ENCODE data around the gene IL36B.
A peak's percentile ranks its signal among the peaks of the same experiment; 100 is the strongest.

Gene IL36B

DNA sequence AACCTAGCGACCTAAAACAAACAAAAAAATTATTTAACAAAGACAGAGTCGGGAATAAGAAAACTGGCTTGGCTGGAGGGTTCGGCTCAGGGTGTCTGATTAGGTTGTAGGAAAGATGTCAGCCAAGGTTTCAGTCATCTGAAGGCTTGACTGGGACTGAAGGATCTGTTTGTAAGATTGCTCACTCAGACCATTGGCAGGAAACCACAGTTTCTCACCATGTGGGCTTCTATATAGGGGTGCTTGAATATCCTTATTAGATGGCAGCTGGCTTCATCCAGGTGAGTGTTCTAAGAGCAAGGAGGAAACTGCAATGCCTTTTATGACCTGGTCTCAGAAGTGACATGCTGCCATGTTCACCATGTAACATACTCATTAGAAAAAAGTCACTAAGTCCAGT is 999 bp upstream of the IL36B start:
- no peak for DNase-seq (ENCODE audit: low spot score)

DNA sequence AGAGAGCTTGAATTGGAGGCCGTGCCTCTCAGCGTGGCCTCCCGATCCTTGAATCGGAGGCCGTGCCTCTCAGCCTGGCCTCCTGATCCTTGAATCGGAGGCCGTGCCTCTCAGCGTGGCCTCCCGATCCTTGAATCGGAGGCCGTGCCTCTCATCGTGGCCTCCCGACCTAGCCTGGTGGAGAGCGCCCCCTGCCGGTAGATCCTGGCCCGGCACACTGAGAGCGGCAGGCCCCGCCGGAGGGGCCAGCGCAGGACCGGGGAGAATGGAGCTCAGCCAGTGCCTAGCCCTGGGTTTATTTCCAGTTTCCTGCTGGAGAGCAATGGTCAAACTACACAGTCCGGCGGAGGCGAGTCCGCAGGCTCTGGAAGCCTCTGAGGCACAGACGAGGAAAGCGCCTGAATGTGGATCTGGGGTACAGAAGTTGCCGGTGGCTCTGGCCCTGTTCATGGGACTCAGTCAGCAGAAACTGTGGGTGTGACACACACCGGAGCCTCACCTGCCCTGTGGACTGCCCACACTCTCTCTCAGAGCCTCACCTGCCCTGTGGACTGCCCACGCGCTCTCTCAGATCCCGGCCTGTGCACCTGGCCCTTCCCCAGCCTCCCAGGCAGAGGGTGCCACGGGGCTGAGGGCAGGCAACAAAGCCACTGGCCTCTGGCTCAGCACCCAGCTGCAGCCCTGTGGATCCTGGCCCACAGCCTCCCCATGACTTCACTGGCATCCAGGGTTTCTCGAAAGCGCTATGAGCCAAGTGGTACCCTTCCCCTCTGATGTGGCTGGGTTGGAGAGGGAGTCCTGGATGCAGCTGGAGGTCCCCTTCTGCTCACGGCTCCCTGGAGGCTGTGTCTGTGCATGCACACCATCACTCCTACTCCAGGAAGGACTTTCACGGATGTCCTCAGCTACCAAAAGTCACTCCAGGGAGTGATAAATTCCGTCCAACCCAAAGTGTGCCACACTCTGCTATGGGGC is 1.5 kb downstream of the IL36B start:
- no peak for DNase-seq (ENCODE audit: low spot score)

DNA sequence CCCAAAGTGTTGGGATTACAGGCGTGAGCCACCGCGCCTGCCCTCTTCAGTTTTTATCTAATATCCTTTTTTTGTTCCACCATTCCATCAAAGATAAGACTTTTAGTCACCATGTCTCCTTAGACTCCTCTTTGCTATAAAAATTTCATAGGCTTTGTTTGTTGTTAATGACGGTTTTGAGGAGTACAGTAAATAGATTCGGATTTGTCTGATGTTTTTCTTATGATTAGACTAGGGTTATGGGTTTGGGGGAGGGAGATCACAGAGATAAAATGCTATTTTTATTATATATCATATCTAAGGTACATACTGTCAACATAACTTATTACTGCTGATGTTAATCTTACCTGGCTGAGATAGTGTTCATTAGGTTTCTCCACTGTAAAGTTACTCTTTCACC is 6.2 kb downstream of the IL36B start:
- DNase-seq (ENCODE audit: low spot score), result no peak

DNA sequence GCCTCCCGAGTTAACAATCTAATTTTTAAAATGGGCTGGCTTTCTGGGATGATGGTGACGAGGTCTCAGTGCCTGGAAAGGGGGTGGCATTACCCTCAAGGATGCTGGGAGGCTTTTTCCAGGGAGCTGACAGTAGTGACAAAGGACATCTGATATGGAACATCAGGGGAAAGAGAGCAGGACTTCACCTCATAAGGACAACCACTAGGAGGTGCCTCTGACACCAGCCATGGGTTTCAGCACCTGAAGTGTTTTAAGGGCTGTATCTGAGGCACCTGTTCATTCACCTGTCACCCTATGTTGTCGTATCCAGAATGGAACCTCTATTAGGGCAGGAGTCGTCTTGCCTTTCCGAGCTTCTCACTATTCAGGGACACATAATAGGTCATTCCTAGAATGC is 10.8 kb downstream of the IL36B start:
- DNase-seq (ENCODE audit: low spot score), result no peak

DNA sequence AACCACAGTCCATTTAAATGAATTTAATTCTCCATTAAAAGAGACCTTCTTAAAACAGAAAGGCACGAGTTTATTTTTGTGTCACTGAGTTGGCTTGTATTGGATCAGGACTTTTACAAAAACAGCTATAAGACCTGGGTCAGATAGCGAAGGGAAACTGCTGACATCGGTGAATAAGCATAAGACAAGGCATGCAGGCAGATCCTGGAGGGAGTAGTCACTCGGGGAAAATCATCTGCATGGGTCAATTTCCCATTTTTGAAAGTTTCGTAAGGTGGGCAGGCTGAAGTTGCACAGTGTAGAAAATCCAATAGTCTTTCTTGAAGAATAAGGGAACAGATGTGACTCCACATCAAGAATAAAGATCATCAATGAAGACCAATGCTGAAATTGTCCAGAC is 12.9 kb downstream of the IL36B start:
- DNase-seq (ENCODE audit: low spot score), result no peak

DNA sequence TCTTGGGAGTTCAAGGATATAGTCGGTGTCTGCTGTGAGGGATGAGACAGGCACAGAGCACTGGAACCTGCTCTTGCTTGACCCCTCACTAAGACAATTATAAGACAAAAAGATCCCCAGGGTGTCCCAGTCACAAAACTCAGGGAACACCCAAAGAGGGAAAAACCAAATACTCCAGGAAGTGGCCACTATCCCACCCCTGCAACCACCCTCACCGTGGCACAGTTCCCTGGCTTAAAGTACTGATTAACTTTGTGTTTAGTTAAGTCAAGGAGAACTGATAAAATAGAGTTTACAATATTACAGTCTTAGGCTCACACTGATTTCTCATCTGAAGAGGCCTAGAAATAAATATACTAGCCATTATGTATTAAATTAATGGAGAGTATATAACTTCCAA is 13.5 kb downstream of the IL36B start:
- no peak for DNase-seq (ENCODE audit: low spot score)

DNA sequence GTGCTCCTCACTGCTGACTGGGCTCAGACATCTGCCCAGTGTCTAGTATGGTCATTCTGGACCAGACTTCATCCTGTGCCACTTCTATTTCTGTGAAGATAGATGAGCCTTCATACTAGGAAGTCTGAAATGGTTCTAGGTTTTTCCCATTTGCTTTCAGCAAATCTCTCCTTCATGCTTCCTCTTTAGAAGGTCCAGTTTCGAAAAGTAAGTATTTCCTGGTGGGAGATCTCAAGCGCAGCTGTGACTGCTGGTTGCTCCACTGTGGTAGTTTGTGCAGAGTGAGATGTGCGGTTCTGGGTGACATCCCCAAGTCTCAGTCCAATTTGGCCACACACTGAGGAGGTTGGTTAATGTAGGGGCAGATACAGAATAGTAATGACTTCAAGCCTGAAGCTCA is 14.4 kb downstream of the IL36B start:
- no peak for DNase-seq (ENCODE audit: low spot score)

DNA sequence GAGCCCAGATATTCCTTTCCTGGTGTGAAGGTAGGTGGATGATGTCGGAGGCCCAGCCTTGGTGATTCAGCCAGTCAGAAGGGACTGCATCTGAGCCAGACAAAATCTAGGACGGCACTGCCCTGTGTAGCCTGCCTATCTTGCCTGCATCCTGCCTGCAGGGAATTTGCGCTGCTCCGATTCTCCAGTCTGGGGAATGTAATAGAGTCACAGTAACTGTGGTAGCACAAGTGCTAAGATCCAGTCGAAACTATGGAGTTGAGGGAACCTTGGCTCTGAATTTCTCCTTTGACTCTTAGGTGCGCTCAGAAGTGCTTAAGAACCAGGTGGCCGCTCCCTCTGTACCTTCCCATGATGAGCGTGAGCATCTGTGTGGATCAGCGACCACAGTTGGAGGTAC is 15.9 kb downstream of the IL36B start:
- DNase-seq (ENCODE audit: low spot score), result no peak

DNA sequence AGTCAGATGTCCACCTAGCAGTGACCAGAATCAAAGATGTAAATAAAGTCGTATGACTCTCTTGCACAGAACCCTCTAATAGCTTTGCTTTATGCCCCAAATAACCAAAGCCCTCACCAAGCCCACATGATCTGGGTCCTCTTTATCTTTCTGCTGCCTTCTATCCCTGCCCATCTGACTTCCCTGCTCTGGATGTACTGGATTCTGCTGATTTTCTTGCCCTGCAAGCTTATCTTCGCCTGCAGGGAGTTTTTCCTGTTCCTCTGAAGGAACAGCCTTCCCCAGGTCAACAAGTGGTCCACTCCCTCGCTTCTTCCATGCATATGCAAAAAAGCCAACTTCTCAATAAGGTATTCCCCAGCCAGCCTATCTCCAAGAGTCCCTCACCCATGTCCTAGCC is 18.7 kb downstream of the IL36B start:
- DNase-seq (ENCODE audit: low spot score), result no peak

DNA sequence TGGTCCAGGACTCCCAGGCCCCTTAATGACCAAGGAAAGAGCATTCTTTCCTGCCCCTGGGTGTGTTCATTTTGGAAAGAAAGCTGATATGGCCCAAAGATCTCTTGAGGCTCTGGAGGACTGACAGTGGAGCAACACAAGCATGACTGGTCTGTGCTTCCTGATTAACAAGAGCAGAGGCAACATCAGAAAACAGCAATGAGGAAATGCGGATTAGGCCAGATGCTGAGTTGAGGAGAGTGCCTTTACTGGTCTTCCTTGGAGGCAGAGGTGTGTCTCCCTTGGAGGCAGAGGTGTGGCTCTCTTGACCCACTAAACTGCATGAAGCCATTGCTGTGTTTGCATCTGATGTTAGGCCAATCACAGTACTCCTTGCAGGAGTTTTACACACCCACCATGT is 19.9 kb downstream of the IL36B start:
- DNase-seq (ENCODE audit: low spot score), result no peak

DNA sequence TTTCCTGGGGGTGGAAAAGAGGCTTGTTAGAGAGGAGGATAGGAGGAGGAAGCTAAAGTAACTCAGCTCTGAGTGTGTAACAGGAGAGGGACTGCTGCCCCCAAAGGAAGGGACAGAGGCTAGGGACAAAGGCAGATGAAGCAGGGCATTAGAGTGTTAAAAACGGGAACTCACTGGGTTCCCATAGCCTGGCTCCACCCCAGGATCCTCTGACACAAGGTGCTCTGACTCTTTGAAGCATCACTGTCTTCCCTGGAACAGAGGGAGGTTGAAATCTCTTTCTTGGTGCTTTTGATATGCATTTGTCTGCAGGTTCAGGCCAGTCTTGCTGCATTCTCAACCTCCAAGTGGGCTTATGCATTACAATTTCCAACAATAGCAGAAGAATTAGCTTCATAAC is 24.6 kb downstream of the IL36B start:
- DNase-seq (ENCODE audit: low spot score), result no peak

DNA sequence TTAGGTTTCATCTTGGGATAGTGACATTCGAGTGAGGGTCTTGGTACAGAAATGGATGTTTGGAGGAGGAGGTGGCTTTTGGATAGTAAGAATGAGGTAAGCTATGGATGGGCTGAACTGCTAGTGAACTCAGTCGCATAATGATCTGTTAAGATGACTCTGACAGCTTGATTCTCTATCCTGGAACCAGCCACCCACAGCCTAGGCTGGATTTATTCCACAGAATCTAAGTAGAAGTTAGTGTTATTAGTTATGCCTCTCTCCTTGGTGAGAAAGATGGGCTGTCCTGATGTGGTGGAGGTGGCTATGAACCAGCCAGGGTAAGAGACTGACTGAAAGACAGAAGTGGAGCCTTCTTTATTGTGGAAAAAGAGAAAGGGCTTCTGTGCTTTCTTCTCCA is 25.0 kb downstream of the IL36B start:
- DNase-seq (ENCODE audit: low spot score), result no peak

DNA sequence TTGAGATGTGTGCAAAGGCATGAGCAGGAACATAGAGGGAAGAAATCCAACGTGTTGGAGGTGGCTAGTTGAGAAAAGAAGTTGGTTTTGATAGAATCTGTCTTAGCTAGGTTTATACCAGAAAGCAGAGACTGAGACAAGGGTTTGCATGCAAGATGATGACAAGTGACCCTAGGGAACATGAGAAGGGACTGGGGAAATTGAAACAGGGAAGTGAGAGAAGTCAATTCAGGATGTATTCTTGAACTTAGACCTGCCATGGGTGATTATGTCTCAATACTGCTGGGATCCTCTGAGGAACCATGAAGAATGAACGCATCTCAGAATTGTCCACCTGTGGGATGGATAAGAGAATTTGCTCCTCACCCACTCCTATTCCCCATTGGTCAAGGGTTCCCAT is 26.9 kb downstream of the IL36B start:
- no peak for DNase-seq (ENCODE audit: low spot score)

DNA sequence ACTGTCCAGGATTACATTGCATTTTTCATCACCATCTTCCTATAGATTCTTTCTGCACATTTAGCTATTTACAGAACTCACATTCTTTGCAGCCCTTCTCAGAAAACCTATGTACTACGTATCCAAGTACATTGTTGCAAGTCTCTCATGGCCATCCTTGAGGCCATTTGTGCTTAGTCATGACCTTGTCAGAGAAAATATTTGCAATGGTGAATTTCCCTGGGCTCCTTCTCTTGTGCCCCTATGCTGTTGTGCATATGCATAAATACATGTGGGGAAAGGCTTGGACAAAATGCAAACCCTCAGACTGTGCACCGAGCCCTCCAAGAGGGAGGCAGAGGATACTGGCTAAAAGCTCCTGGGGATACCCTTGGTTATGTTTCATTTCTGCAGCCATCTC is 27.9 kb downstream of the IL36B start:
- no peak for DNase-seq (ENCODE audit: low spot score)

DNA sequence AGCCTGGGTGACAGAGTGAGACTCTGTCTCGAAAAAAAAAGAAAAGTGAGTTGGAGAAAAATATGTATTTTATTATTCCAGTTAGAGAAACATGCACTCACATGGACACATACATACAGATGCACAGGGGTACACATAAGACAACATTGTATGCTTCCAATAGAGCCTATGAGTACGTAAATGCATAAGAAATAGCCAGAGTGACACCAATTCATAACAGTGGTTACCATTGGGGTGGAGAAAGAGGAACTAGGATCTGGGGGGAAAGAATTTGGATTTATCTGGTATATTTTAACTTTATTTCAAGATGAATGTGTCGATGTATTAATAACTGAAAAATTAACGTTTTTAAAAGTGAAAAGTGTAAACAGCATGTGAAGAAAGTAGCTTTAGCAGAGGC is 31.4 kb downstream of the IL36B start:
- no peak for DNase-seq (ENCODE audit: low spot score)

DNA sequence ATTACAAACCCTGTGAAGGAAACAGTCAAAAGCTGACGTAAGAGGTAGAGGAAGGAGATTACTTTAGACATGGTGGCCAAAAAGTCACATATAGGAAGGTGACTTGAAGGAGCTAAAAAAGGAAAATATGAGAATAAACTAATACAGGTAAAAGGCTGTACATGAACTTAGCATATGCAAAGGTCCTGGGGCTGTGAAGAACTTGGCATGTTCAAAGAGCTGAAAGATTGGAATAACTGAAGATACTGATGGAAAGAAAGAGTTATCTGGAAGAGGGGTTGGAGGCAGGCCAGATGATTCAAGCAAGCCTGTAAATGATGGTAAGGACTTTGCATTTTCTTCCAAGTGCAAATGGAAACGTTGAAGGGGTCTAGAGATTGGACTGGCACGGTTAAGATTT is 34.2 kb downstream of the IL36B start:
- no peak for DNase-seq (ENCODE audit: low spot score)

DNA sequence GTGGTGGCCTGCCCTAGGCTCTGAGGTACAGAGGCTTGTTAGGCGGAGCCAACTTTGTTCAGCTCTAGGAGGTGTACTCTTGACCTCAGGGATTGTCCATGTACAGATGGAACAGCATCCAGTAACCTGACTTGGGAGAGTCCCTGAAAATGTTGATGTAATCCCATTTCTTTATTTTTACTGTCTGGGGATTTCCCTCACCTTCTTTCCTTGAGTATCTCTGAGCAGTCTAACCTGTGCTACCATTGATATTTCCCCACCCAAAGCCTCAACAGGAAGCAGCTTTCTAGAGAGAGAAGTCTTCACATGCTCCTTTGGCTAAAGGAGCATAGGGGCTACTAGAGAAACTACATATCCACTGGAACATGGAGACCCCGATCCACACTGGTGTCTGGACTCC is 37.0 kb downstream of the IL36B start:
- DNase-seq (ENCODE audit: low spot score), result no peak

DNA sequence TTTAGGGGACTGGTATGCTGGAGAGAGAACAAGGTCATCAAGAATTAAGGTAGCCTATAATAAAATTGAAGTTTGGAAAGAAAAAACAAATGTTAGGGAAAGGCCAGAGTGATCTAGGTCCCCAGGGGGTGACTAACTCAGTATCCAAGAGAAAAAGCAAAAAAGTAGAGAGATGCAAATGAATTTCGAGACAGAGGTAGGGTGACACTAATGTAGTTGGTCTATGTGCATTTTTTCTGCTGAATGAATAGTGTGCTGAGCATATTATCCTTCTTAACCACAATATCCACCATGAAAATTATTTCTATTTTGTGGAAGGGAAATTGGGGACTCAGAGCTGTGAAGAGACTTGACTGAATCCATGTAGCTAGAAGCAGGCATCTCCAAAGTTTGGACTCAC is 37.6 kb downstream of the IL36B start:
- no peak for DNase-seq (ENCODE audit: low spot score)

DNA sequence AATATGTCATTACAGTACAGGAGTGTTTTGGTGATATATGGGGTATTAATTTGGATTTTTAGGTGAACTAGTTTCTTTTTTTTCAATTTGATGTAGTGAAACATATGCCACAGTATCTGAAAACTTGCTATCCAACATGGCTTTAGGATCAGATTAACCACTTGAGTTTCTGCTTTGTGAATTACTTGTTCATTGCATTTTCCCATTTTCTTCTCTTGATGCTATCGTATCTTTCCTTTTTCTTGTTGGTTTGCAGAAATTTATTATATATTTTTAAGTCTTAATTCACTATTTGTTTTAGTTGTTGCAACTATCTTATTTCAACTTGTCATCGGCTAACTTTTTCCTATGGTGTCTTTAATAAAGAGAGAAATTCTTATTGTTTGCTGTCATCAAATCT is 38.6 kb downstream of the IL36B start:
- DNase-seq (ENCODE audit: low spot score), result no peak

DNA sequence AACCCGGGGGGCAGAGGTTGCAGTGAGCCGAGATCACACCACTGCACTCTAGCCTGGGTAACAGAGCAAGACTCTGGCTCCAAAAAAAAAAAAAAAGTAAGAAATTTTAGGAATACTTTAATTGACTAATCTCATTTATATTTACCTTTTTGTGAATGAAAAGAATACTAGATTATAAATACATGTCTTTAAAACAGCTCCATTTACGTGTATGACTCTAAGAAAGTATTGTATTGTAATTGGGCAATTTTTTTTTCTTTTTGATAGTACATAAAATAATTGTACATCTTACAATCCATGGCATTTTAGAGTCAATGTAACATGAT is 39.4 kb downstream of the IL36B start:
- no peak for DNase-seq (ENCODE audit: low spot score)

DNA sequence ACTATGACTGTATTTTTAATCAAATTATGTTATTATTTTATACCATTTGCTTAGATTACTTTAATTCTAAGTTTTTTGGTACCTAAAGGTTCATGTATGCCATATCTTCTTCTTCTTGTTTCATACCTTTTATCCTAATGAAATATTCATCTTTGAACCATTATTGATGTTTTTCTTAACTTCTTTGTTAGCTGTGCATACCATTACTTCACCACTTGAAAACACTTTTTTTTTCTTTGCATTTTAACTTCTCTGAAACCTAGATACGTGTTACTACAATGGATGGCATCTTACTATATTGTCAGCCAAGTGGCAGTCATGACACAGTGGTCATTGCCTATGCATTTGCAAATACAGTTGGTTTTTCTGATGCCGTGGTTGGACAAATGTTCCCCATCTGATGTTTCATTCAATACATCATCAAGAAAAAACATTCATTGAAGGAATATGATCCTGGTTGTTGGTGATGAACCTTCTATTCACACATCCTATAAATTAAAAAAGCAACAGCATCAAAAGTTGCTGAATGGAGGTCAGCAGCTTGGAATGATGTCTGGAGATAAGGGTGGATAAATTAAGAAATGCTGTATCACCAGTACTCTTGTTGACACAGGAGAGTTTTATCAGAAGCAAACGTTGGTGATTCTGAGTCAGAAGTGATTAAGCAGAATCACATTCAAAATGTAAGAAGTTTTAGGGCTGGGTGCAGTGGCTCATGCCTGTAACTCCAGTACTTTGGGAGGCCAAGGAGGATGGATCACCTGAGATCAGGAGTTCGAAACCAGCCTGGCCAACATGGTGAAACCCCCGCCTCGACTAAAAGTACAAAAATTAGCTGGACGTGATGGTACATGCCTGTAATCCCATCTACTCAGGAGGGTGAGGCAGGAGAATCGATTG is 40.0 kb downstream of the IL36B start:
- DNase-seq (ENCODE audit: low spot score), result no peak

DNA sequence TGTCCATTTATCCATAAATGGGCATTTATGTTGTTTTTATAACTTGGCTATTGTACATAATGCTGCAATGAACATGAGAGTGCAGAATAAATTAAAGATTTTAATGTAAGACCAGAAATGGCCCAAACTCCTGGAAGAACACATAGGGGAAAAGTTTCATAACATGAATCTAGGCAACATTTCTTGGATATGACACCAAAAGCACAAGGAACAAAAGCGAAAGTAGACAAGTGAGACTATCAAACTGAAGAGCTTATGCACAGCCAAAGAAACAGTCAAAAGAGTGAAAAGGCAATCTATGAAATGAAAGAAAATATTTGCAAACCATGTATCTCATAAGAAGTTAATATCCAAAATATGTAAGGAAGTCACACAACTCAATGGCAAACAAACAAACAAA is 41.6 kb downstream of the IL36B start:
- no peak for DNase-seq (ENCODE audit: low spot score)

DNA sequence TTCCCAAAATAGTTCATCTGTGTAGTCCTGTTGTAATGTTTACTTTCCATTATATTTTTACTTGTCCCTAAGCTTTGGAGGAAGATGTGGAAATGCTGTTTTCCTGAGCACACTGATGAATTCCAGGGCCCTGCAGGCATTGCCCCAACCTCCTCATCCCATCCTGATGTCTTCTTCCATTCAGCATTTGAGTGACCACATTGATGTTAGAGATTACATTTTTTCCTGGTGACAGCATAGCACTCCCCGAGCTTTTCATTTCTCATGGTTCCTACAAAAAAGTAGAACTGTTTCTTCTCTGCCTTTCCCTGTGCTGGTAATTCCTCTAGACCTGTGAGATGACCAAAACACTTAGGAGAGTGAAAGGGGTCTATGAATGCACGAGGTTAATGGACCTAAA is 42.6 kb downstream of the IL36B start:
- peak; percentile 47 for DNase-seq (ENCODE audit: low spot score)
